HG02571 (cell line): ENCODE measurements around the gene HHAT.

Experiments
- ATAC-seq: cut with Tn5 transposase; IDR thresholded peaks from one replicate; pipeline ENCODE4 v1.9.1; 2021; ENCODE audit warnings: mild to moderate bottlenecking, moderate library complexity; ENCODE audit not compliant: unreplicated experiment

Gene HHAT

GRCh38 chr1:210588357-210588756 is 259.7 kb downstream of the HHAT start:
- no peak for ATAC-seq

GRCh38 chr1:210588946-210589345 is 260.2 kb downstream of the HHAT start:
- no peak for ATAC-seq

- no peak for ATAC-seq
Measured at GRCh38 chr1:210591214-210591613, 262.5 kb downstream of the HHAT start.

- no peak for ATAC-seq
Measured at GRCh38 chr1:210594605-210595004, 265.9 kb downstream of the HHAT start.

GRCh38 chr1:210596641-210597040 is 267.9 kb downstream of the HHAT start:
- ATAC-seq: no peak

GRCh38 chr1:210597555-210598134 is 268.9 kb downstream of the HHAT start:
- peak; percentile 89 for ATAC-seq

GRCh38 chr1:210598135-210598652 is 269.5 kb downstream of the HHAT start:
- ATAC-seq: peak; percentile 12

- ATAC-seq: no peak
Measured at GRCh38 chr1:210600421-210601159, 271.9 kb downstream of the HHAT start.

- no peak for ATAC-seq
Measured at GRCh38 chr1:210603123-210603522, 274.4 kb downstream of the HHAT start.

GRCh38 chr1:210605099-210605498 is 276.4 kb downstream of the HHAT start:
- no peak for ATAC-seq

- ATAC-seq: no peak
Measured at GRCh38 chr1:210607361-210607760, 278.7 kb downstream of the HHAT start.

- no peak for ATAC-seq
Measured at GRCh38 chr1:210608767-210609166, 280.1 kb downstream of the HHAT start.

GRCh38 chr1:210616356-210616755 is 287.7 kb downstream of the HHAT start:
- no peak for ATAC-seq

- ATAC-seq: no peak
Measured at GRCh38 chr1:210617293-210617692, 288.6 kb downstream of the HHAT start.

GRCh38 chr1:210618369-210618768 is 289.7 kb downstream of the HHAT start:
- ATAC-seq: no peak

GRCh38 chr1:210620867-210621488 is 292.3 kb downstream of the HHAT start:
- no peak for ATAC-seq

GRCh38 chr1:210621712-210622111 is 293.0 kb downstream of the HHAT start:
- ATAC-seq: no peak

GRCh38 chr1:210624722-210625121 is 296.0 kb downstream of the HHAT start:
- no peak for ATAC-seq

- no peak for ATAC-seq
Measured at GRCh38 chr1:210625715-210626114, 297.0 kb downstream of the HHAT start.

- no peak for ATAC-seq
Measured at GRCh38 chr1:210626341-210626740, 297.6 kb downstream of the HHAT start.

- ATAC-seq: no peak
Measured at GRCh38 chr1:210627755-210628154, 299.1 kb downstream of the HHAT start.

- no peak for ATAC-seq
Measured at GRCh38 chr1:210629276-210629675, 300.6 kb downstream of the HHAT start.
